Suprapubic skin (tissue), 4 donors: Measurements from ENCODE around the gene IL17RD. TPM values are rescaled to one million over a fixed set of nuclear protein-coding genes. Genes with fewer than 3 reads are reported as not detected.
A peak's percentile ranks its signal among the peaks of the same experiment; 100 is the strongest.

Experiments
- DNase-seq, 2 donors: peaks; one replicate each; pipeline ENCODE4 v3.0.0-alpha.2; 2019; ENCODE audit warnings: low spot score in 2 of 2
- H3K27ac ChIP-seq: fragments of 200-600 bp; sonication (generic); one replicate; pipeline ENCODE4 v1.5.1; 2019
- H3K27me3 ChIP-seq: fragments of 200-600 bp; sonication (generic); one replicate; pipeline ENCODE4 v1.5.1; 2019
- H3K36me3 ChIP-seq: fragments of 200-600 bp; sonication (generic); one replicate; pipeline ENCODE4 v1.5.1; 2019
- H3K4me1 ChIP-seq: fragments of 200-600 bp; sonication (generic); one replicate; pipeline ENCODE4 v1.5.1; 2019
- H3K4me3 ChIP-seq: fragments of 200-600 bp; sonication (generic); one replicate; pipeline ENCODE4 v1.5.1; 2019; ENCODE audit warnings: mild to moderate bottlenecking
- H3K9me3 ChIP-seq: fragments of 200-600 bp; sonication (generic); one replicate; pipeline ENCODE4 v1.5.1; 2019
- EP300 ChIP-seq: sonication (generic); formaldehyde crosslinking; IDR thresholded peaks from one replicate; pipeline ENCODE4 v1.6.1; 2017; ENCODE audit warnings: antibody characterized with exemption
- POLR2A ChIP-seq, 2 donors: fragments of 450-650 bp; IDR thresholded peaks; one replicate each; pipeline ENCODE4 v1.6.1; 2017; ENCODE audit warnings: antibody characterized with exemption in 2 of 2, mild to moderate bottlenecking in 2 of 2, moderate library complexity in 2 of 2
- POLR2AphosphoS5 ChIP-seq, 3 donors: sonication (generic); formaldehyde crosslinking; IDR thresholded peaks; one replicate each; pipeline ENCODE4 v1.6.1; 2017; ENCODE audit warnings: antibody characterized with exemption in 3 of 3
- WGBS: methylation state at CpG from one replicate; pipeline ENCODE4 v1.1.5; 2018; 5-methylcytosine and 5-hydroxymethylcytosine counted together
- total RNA-seq, 4 donors: library from RNA; depleted of rRNA; stranded (reverse); fragments of >200 nt; gene quantifications; one replicate each; pipeline ENCODE4 v1.1.0, GENCODE V29; 2016
- TF ChIP-seq, protein P1 (sequence below), 2 donors: fragments of 200-600 bp in 1 of 2; fragments of 450-650 bp in 1 of 2; sonication (generic) in 1 of 2; IDR thresholded peaks; one replicate each; pipeline ENCODE4 v1.5.1; 2016 to 2019; ENCODE audit warnings: antibody characterized with exemption in 2 of 2, mild to moderate bottlenecking in 1 of 2, moderate library complexity in 1 of 2

The IL17RD gene
- total RNA-seq, 4 donors from 2014 or later: 2.2 to 6.1 (median 3.7) TPM

GRCh38 chr3:57081173-57081572, 84.0 kb downstream of the IL17RD start:
- TF ChIP-seq EP300 (no peak), POLR2AphosphoS5 (IDR thresholded peaks at IDR 0.05) (no peak), POLR2A (IDR thresholded peaks at IDR 0.05) (no peak)
- TF ChIP-seq, protein P1, sequence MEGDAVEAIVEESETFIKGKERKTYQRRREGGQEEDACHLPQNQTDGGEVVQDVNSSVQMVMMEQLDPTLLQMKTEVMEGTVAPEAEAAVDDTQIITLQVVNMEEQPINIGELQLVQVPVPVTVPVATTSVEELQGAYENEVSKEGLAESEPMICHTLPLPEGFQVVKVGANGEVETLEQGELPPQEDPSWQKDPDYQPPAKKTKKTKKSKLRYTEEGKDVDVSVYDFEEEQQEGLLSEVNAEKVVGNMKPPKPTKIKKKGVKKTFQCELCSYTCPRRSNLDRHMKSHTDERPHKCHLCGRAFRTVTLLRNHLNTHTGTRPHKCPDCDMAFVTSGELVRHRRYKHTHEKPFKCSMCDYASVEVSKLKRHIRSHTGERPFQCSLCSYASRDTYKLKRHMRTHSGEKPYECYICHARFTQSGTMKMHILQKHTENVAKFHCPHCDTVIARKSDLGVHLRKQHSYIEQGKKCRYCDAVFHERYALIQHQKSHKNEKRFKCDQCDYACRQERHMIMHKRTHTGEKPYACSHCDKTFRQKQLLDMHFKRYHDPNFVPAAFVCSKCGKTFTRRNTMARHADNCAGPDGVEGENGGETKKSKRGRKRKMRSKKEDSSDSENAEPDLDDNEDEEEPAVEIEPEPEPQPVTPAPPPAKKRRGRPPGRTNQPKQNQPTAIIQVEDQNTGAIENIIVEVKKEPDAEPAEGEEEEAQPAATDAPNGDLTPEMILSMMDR (IDR thresholded peaks at IDR 0.05): no peak
- 81% methylated on average over 3 of the region's 3 CpGs for WGBS

GRCh38 chr3:57080171-57080570, 85.0 kb downstream of the IL17RD start:
- Histone ChIP-seq H3K27me3 (no peaks in the 10 kb centered on the region), H3K4me1 (peaks cover 11% of the 10 kb centered on the region), H3K9me3 (no peaks in the 10 kb centered on the region), H3K27ac (no peak overlapping the region), H3K36me3 (no peaks in the 10 kb centered on the region), H3K4me3 (no peak overlapping the region)
- DNase-seq: no peak
- 99% methylated on average over 4 of the region's 4 CpGs for WGBS
- TF ChIP-seq EP300 (no peak), POLR2AphosphoS5 (IDR thresholded peaks at IDR 0.05) (no peak), POLR2A (IDR thresholded peaks at IDR 0.05) (no peak)
- TF ChIP-seq, protein P1 (IDR thresholded peaks at IDR 0.05): no peak

More at GRCh38 chr3:57081173-57081572, 84.0 kb downstream of the IL17RD start:
- Histone ChIP-seq H3K9me3 (no peaks in the 10 kb centered on the region), H3K36me3 (no peaks in the 10 kb centered on the region), H3K4me1 (peaks cover 16% of the 10 kb centered on the region), H3K27ac (no peak overlapping the region), H3K27me3 (no peaks in the 10 kb centered on the region), H3K4me3 (no peak overlapping the region)
- no peak for DNase-seq

DNA sequence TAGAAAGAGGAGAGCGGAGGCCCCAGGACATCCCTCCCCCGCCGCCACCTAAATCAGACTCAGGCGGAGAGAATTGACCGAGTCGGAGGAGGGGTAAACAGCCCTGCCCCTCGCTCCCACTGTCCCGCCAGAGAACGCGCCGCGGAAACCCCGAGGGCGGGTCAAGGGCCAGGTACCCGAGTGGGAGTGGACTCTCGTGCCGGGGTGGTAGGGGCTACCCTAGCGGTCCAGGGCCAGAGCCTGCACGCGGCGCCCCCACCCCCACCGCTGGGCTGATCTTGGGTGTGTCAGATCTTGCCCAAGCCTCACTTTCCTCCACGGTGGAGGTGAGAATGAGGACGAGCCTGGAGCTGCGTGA, 85.7 kb downstream of the IL17RD start:
- 7% methylated on average over 10 of the region's 25 CpGs for WGBS
- TF ChIP-seq, protein P1 (IDR thresholded peaks at IDR 0.05): no peak
- TF ChIP-seq POLR2A (IDR thresholded peaks at IDR 0.05) (no peak), POLR2AphosphoS5 (IDR thresholded peaks at IDR 0.05) (no peak), EP300 (no peak)
- Histone ChIP-seq H3K9me3 (no peaks in the 10 kb centered on the region), H3K27ac (no peak overlapping the region), H3K4me1 (peaks cover 11% of the 10 kb centered on the region), H3K27me3 (no peaks in the 10 kb centered on the region), H3K36me3 (no peaks in the 10 kb centered on the region), H3K4me3 (peak overlapping the region; percentile 91)
- no peak for DNase-seq

GRCh38 chr3:57078635-57079473, 86.3 kb downstream of the IL17RD start:
- WGBS: no CpG with 5 or more reads among the region's 91 CpGs
- Histone ChIP-seq H3K9me3 (no peaks in the 10 kb centered on the region), H3K4me3 (peak overlapping the region; percentile 91), H3K27me3 (no peaks in the 10 kb centered on the region), H3K4me1 (peaks cover 13% of the 10 kb centered on the region), H3K27ac (peak overlapping the region; percentile 87), H3K36me3 (no peaks in the 10 kb centered on the region)
- peak in 1 of 2 donors; percentile 77 for DNase-seq
- TF ChIP-seq EP300: no peak
- TF ChIP-seq POLR2AphosphoS5 (IDR thresholded peaks at IDR 0.05): no peak
- TF ChIP-seq POLR2A (IDR thresholded peaks at IDR 0.05): no peak
- TF ChIP-seq, protein P1 (IDR thresholded peaks at IDR 0.05): no peak

DNA sequence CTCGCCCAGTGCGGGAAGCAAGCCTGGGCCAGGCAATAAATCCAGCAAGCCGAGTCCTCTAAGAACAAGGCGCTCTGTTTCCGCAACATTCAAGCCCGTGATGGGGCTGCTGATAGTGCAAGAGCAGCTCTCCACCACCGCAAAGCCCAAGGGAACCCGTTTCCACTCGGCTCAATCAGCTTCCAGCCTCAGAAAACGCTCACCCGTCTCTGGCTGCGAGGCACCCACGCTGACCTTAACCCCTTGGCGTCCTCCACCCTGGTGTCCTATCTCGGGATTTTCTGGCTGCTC, 86.9 kb downstream of the IL17RD start:
- peaks cover 19% of the 10 kb centered on the region for H3K4me1 ChIP-seq
- H3K4me3 ChIP-seq: peak overlapping the region; percentile 91
- no peak for TF ChIP-seq EP300
- TF ChIP-seq POLR2AphosphoS5 (IDR thresholded peaks at IDR 0.05): no peak
- TF ChIP-seq, protein P1 (IDR thresholded peaks at IDR 0.05): no peak
- TF ChIP-seq POLR2A (IDR thresholded peaks at IDR 0.05): no peak
- 2% methylated on average over 9 of the region's 15 CpGs for WGBS
- H3K27me3 ChIP-seq: no peaks in the 10 kb centered on the region
- peak overlapping the region; percentile 87 for H3K27ac ChIP-seq
- no peaks in the 10 kb centered on the region for H3K9me3 ChIP-seq
- peak; percentile 88 to 91 for DNase-seq
- H3K36me3 ChIP-seq: no peaks in the 10 kb centered on the region
